HepG2 (cell line): ENCODE data around the gene CD300LD. TPM values are rescaled to one million over a fixed set of nuclear protein-coding genes. Genes with fewer than 3 reads are reported as not detected.

Experiments used
- ATAC-seq: fragments of 200-7000 bp; cut with Tn5 transposase; 3 replicates; pipeline ENCODE4 v1.9.1; 2020; ENCODE audit warnings: mild to moderate bottlenecking, moderate library complexity
- BruUV-seq: library from RNA; stranded (reverse); fragments of 400-500 nt; replicated peaks from 2 replicates; lab custom pipeline; 2021; lab: Mats Ljungman, UMichigan
- CTCF ChIA-PET: fragments of 300-600 bp; formaldehyde crosslinking; extraction: SDS; loops from one replicate; lab custom pipeline; 2021; ENCODE audit warnings: low total read pairs, inconsistent platforms, low intra/inter-chr PET ratio; lab: Yijun Ruan, JAX
- POLR2A ChIA-PET: fragments of 350-600 bp; sonication (Branson Sonifier 250); formaldehyde crosslinking; loops from one replicate; lab custom pipeline; 2020; ENCODE audit warnings: antibody characterized with exemption, inconsistent platforms; lab: Yijun Ruan, JAX
- DNase-seq: peaks from one replicate; pipeline ENCODE4 v3.0.0-alpha.2; 2015; ENCODE audit warnings: low spot score
- FAIRE-seq: peaks from 3 replicates; lab custom pipeline; 2011; peaks lifted over from hg19 to GRCh38; lab: Jason Lieb, UNC
- H2AFZ ChIP-seq: one replicate; pipeline ENCODE4 v1.6.1; 2011; ENCODE audit warnings: low read length, inconsistent platforms
- H3K27ac ChIP-seq: fragments of 300-600 bp; 3 replicates; pipeline ENCODE4 v1.8.0; 2011; ENCODE audit warnings: mixed run types, mild to moderate bottlenecking, mixed read lengths, low read length, inconsistent platforms; ENCODE audit not compliant: insufficient read depth; ENCODE audit errors: extremely low read length
- H3K27me3 ChIP-seq, 2 experiments: fragments of 200-600 bp in 1 of 2; 2 replicates in 1 of 2; 3 replicates in 1 of 2; pipeline versions ENCODE4 v1.6.0 to v1.8.0; 2011; ENCODE audit warnings: low read length in 2 of 2, mild to moderate bottlenecking in 2 of 2, moderate library complexity in 2 of 2, inconsistent platforms in 1 of 2; ENCODE audit not compliant: insufficient read depth in 2 of 2, control insufficient read depth in 1 of 2
- H3K36me3 ChIP-seq, 2 experiments: fragments of 200-600 bp in 1 of 2; replicated peaks in 1 of 2; 2 replicates in 1 of 2; 3 replicates in 1 of 2; pipeline versions ENCODE4 v1.5.1 to v1.8.0; 2011; ENCODE audit warnings: low read length in 2 of 2, inconsistent platforms in 1 of 2; ENCODE audit not compliant: insufficient read depth in 2 of 2, control insufficient read depth in 1 of 2
- H3K4me1 ChIP-seq: 2 replicates; pipeline ENCODE4 v1.5.1; 2012; ENCODE audit warnings: low read length, inconsistent platforms; ENCODE audit not compliant: insufficient read depth
- H3K4me2 ChIP-seq: 2 replicates; pipeline ENCODE4 v1.6.0; 2011; ENCODE audit warnings: low read depth, low read length, inconsistent platforms
- H3K4me3 ChIP-seq, 3 experiments: fragments of 200-600 bp in 1 of 3; sonication (generic), shearing (Covaris generic) in 1 of 3; replicated peaks in 1 of 3; 2 replicates each; pipeline ENCODE4 v1.5.1; 2011 to 2016; ENCODE audit warnings: low read length in 3 of 3, inconsistent platforms in 2 of 3, low read depth in 2 of 3, mild to moderate bottlenecking in 2 of 3, control low read depth in 1 of 3, mixed read lengths in 1 of 3; ENCODE audit not compliant: insufficient read depth in 1 of 3
- H3K79me2 ChIP-seq: one replicate; pipeline ENCODE4 v1.6.1; 2011; ENCODE audit warnings: low read length, inconsistent platforms; ENCODE audit not compliant: insufficient read depth
- H3K9ac ChIP-seq: 2 replicates; pipeline ENCODE4 v1.6.0; 2011; ENCODE audit warnings: mild to moderate bottlenecking, low read depth, low read length, inconsistent platforms; ENCODE audit not compliant: insufficient read depth
- H3K9me3 ChIP-seq: 2 replicates; pipeline ENCODE4 v1.5.1; 2012; ENCODE audit warnings: mild to moderate bottlenecking, low read length
- H4K20me1 ChIP-seq: 2 replicates; pipeline ENCODE4 v1.6.0; 2011; ENCODE audit warnings: inconsistent platforms, mild to moderate bottlenecking, low read length, moderate library complexity; ENCODE audit not compliant: insufficient read depth
- EHMT2 ChIP-seq: fragments of 200-600 bp; sonication (generic); IDR thresholded peaks from 2 replicates; pipeline ENCODE4 v1.7.0; 2017; ENCODE audit warnings: antibody characterized with exemption, low read depth, low read length, borderline replicate concordance
- FUBP1 ChIP-seq: sonication (generic); formaldehyde crosslinking; IDR thresholded peaks from 2 replicates; pipeline ENCODE4 v1.5.1; 2020; ENCODE audit warnings: missing genetic modification reagents, mild to moderate bottlenecking, borderline replicate concordance
- HOMEZ ChIP-seq: IDR thresholded peaks from 2 replicates; pipeline ENCODE4 v1.6.1; 2016; ENCODE audit warnings: low read depth
- MXD1 ChIP-seq: sonication (generic); formaldehyde crosslinking; IDR thresholded peaks from 2 replicates; pipeline ENCODE4 v1.4.0; 2020; ENCODE audit warnings: mild to moderate bottlenecking, missing genetic modification reagents
- NFIC ChIP-seq: IDR thresholded peaks from 2 replicates; pipeline ENCODE4 v1.6.1; 2012; ENCODE audit warnings: mild to moderate bottlenecking, low read length, inconsistent platforms
- NFKBIZ ChIP-seq: IDR thresholded peaks from 2 replicates; pipeline ENCODE4 v1.6.1; 2018; ENCODE audit warnings: missing genetic modification reagents, missing compliant biosample characterization
- NR2F2 ChIP-seq: IDR thresholded peaks from 2 replicates; pipeline ENCODE4 v1.6.1; 2012; ENCODE audit warnings: low read depth, inconsistent platforms, borderline replicate concordance
- PAWR ChIP-seq: sonication (generic); formaldehyde crosslinking; IDR thresholded peaks from 2 replicates; pipeline ENCODE4 v1.4.0; 2020; ENCODE audit warnings: missing genetic modification reagents, mild to moderate bottlenecking, borderline replicate concordance
- SIN3A ChIP-seq: IDR thresholded peaks from 2 replicates; pipeline ENCODE4 v1.6.1; 2011; ENCODE audit warnings: low read depth, mild to moderate bottlenecking, control low read depth, low read length, borderline replicate concordance
- SKI ChIP-seq: fragments of 450-650 bp; IDR thresholded peaks from one replicate; pipeline ENCODE4 v1.6.1; 2018; ENCODE audit warnings: mild to moderate bottlenecking; ENCODE audit not compliant: partially characterized antibody
- ZBTB46 ChIP-seq: sonication (generic); formaldehyde crosslinking; IDR thresholded peaks from 2 replicates; pipeline ENCODE4 v1.4.0; 2020; ENCODE audit warnings: mild to moderate bottlenecking, missing genetic modification reagents, borderline replicate concordance
- ZEB1 ChIP-seq: IDR thresholded peaks from 2 replicates; pipeline ENCODE4 v1.6.1; 2012; ENCODE audit warnings: mild to moderate bottlenecking, low read depth, inconsistent platforms; ENCODE audit not compliant: insufficient replicate concordance
- ZNF264 ChIP-seq: sonication (generic); formaldehyde crosslinking; IDR thresholded peaks from 2 replicates; pipeline ENCODE4 v1.4.0; 2020; ENCODE audit warnings: missing genetic modification reagents
- ZNF501 ChIP-seq: sonication (generic); formaldehyde crosslinking; IDR thresholded peaks from 2 replicates; pipeline ENCODE4 v1.5.1; 2020; ENCODE audit warnings: mild to moderate bottlenecking, moderate library complexity, missing genetic modification reagents
- ZNF547 ChIP-seq: sonication (generic); formaldehyde crosslinking; IDR thresholded peaks from 2 replicates; pipeline ENCODE4 v1.5.1; 2020; ENCODE audit warnings: mild to moderate bottlenecking, missing genetic modification reagents
- ZNF567 ChIP-seq: sonication (generic); formaldehyde crosslinking; IDR thresholded peaks from 2 replicates; pipeline ENCODE4 v1.8.1; 2023; ENCODE audit warnings: mild to moderate bottlenecking, missing genetic modification reagents, borderline replicate concordance
- ZNF589 ChIP-seq: sonication (generic); formaldehyde crosslinking; conservative IDR thresholded peaks from 2 replicates; pipeline ENCODE4 v1.8.0; 2022; ENCODE audit warnings: mild to moderate bottlenecking, moderate library complexity, missing genetic modification reagents
- ZNF616 ChIP-seq: sonication (generic); formaldehyde crosslinking; IDR thresholded peaks from 2 replicates; pipeline ENCODE4 v1.5.0; 2020; ENCODE audit warnings: low read depth, mild to moderate bottlenecking, missing genetic modification reagents
- ZNF766 ChIP-seq: sonication (generic); formaldehyde crosslinking; IDR thresholded peaks from 2 replicates; pipeline ENCODE4 v1.5.0; 2020; ENCODE audit warnings: missing genetic modification reagents, borderline replicate concordance
- WGBS: methylation state at CpG from one replicate; pipeline ENCODE4 v1.1.6; 2017; ENCODE audit warnings: low lambda C conversion rate; 5-methylcytosine and 5-hydroxymethylcytosine counted together
- in situ Hi-C: cut with HindIII; loops from 2 replicates; pipeline ENCODE4 v1.10.0; 2017; ENCODE audit warnings: low pct_unique_long_range_greater_than_20kb; ENCODE audit not compliant: extremely low pct_ligation_motif_present
- intact Hi-C: fragments of 100-400 bp; cut with micrococcal nuclease; formaldehyde crosslinking; loops from one replicate; pipeline ENCODE4 v1.10.0; 2022; ENCODE audit not compliant: unreplicated experiment
- polyA plus RNA-seq, 8 experiments: library from polyadenylated mRNA; depleted of rRNA in 3 of 8; stranded (reverse) in 7 of 8; unstranded in 1 of 8; fragments of >200 nt; fragmentation: Illumina TruSeq in 4 of 8; extraction: Trizol in 4 of 8; gene quantifications; 2 replicates each; pipeline versions ENCODE4 v1.2.1 to v1.2.3, GENCODE V29; 2011 to 2016; ENCODE audit warnings: low read depth in 4 of 8, missing spikeins in 1 of 8, mixed read lengths in 1 of 8; ENCODE audit not compliant: insufficient read depth in 1 of 8
- total RNA-seq, 5 experiments: library from RNA; depleted of rRNA; stranded (reverse); fragments of >200 nt; fragmentation: Illumina TruSeq; extraction: Trizol; gene quantifications; 2 replicates each; pipeline ENCODE4 v1.2.3, GENCODE V29; 2016; ENCODE audit warnings: low read depth in 1 of 5

The CD300LD gene
- total and polyA plus RNA-seq, 2 of the 13 experiments (the other 11 are each of a cell fraction or from before 2014, with no cell fraction given) = not detected

GRCh38 chr17:74585711-74586110 lies 6.4 kb downstream of the CD300LD start:
- intact Hi-C loops = no loop called here
- Histone ChIP-seq H3K4me1 (no peaks in the 10 kb centered on the region), H3K9ac (no peak overlapping the region), H3K27ac (no peak overlapping the region), H2AFZ (no peak overlapping the region), H3K79me2 (no peaks in the 10 kb centered on the region), H3K4me2 (no peak overlapping the region), H4K20me1 (no peaks in the 10 kb centered on the region), H3K36me3 (no peaks in the 10 kb centered on the region), H3K4me3 (no peak overlapping the region), H3K27me3 (peaks cover 0 to 46% of the 10 kb centered on the region in 2 experiments; a peak in 3 of 5 replicates), H3K9me3 (no peaks in the 10 kb centered on the region)
- no TSS peak for BruUV-seq
- FAIRE-seq = no peak
- POLR2A ChIA-PET = no interaction called here
- CTCF ChIA-PET = no interaction called here
- DNase-seq = no peak
- ATAC-seq = no peak
- WGBS = 19% methylated on average over 5 of the region's 5 CpGs
- TF ChIP-seq NFKBIZ (CRISPR knock-in tag) = no peak
- no peak for TF ChIP-seq SKI
- TF ChIP-seq ZNF589 (CRISPR knock-in tag) = no peak
- TF ChIP-seq FUBP1 (CRISPR knock-in tag) = no peak
- TF ChIP-seq ZNF547 (CRISPR knock-in tag) = no peak
- TF ChIP-seq SIN3A = no peak
- TF ChIP-seq EHMT2 = no peak
- no peak for TF ChIP-seq PAWR (CRISPR knock-in tag)
- no peak for TF ChIP-seq ZNF567 (CRISPR knock-in tag)
- TF ChIP-seq ZNF616 (CRISPR knock-in tag) = no peak
- no peak for TF ChIP-seq HOMEZ (CRISPR knock-in tag)
- no peak for TF ChIP-seq ZNF501 (CRISPR knock-in tag)
- TF ChIP-seq ZNF264 (CRISPR knock-in tag) = no peak
- no peak for TF ChIP-seq MXD1 (CRISPR knock-in tag)
- TF ChIP-seq ZNF766 (CRISPR knock-in tag) = no peak
- TF ChIP-seq NR2F2 = no peak
- TF ChIP-seq ZBTB46 (CRISPR knock-in tag) = no peak
- TF ChIP-seq ZEB1 = no peak
- TF ChIP-seq NFIC = no peak
- in situ Hi-C loops = no loop called here
